ENCODE measurements around the gene MSI2.

The MSI2 gene

GRCh38 chr17:57440522-57441269 lies 184.4 kb downstream of the MSI2 start:
- peak; percentile 80 for DNase-seq (ENCODE audit: low read depth)

GRCh38 chr17:57441270-57441600 lies 184.9 kb downstream of the MSI2 start:
- no peak for DNase-seq (ENCODE audit: low read depth)

- no peak for DNase-seq (ENCODE audit: low read depth)
Measured at GRCh38 chr17:57442401-57442823, 186.1 kb downstream of the MSI2 start.

GRCh38 chr17:57442914-57443571 lies 186.7 kb downstream of the MSI2 start:
- peak; percentile 69 for DNase-seq (ENCODE audit: low read depth)

- DNase-seq (ENCODE audit: low read depth): no peak
Measured at GRCh38 chr17:57443781-57444180, 187.5 kb downstream of the MSI2 start.

GRCh38 chr17:57444682-57445450 lies 188.5 kb downstream of the MSI2 start:
- no peak for DNase-seq (ENCODE audit: low read depth)

GRCh38 chr17:57445772-57446472 lies 189.6 kb downstream of the MSI2 start:
- DNase-seq (ENCODE audit: low read depth): no peak

- DNase-seq (ENCODE audit: low read depth): no peak
Measured at GRCh38 chr17:57447357-57447989, 191.2 kb downstream of the MSI2 start.

GRCh38 chr17:57447990-57448758 lies 191.9 kb downstream of the MSI2 start:
- no peak for DNase-seq (ENCODE audit: low read depth)

- DNase-seq (ENCODE audit: low read depth): no peak
Measured at GRCh38 chr17:57448759-57449283, 192.5 kb downstream of the MSI2 start.

- no peak for DNase-seq (ENCODE audit: low read depth)
Measured at GRCh38 chr17:57451191-57451590, 194.9 kb downstream of the MSI2 start.

- DNase-seq (ENCODE audit: low read depth): no peak
Measured at GRCh38 chr17:57451643-57452042, 195.3 kb downstream of the MSI2 start.

- DNase-seq (ENCODE audit: low read depth): no peak
Measured at GRCh38 chr17:57453841-57454425, 197.6 kb downstream of the MSI2 start.

- DNase-seq (ENCODE audit: low read depth): no peak
Measured at GRCh38 chr17:57454729-57455062, 198.4 kb downstream of the MSI2 start.

GRCh38 chr17:57455063-57455914 lies 199.0 kb downstream of the MSI2 start:
- peak; percentile 33 for DNase-seq (ENCODE audit: low read depth)

- no peak for DNase-seq (ENCODE audit: low read depth)
Measured at GRCh38 chr17:57456622-57457021, 200.3 kb downstream of the MSI2 start.

GRCh38 chr17:57457188-57457587 lies 200.9 kb downstream of the MSI2 start:
- no peak for DNase-seq (ENCODE audit: low read depth)

- no peak for DNase-seq (ENCODE audit: low read depth)
Measured at GRCh38 chr17:57458718-57459285, 202.5 kb downstream of the MSI2 start.

- no peak for DNase-seq (ENCODE audit: low read depth)
Measured at GRCh38 chr17:57459286-57459915, 203.1 kb downstream of the MSI2 start.

Measured in stimulated activated CD4-positive, alpha-beta T cell treated with anti-CD3 and anti-CD28 coated beads, Interleukin-2, amount 100 ng/mL, for 4 hours (primary cell).